LNCaP clone FGC (cell line): ENCODE measurements around the gene RARG.

ENCODE experiments used
- DNase-seq: peaks from one replicate; pipeline ENCODE4 v3.0.0-alpha.2; 2011; ENCODE audit warnings: low read depth
- H3K4me3 ChIP-seq: 2 replicates; pipeline ENCODE4 v1.5.1; 2011; ENCODE audit warnings: mild to moderate bottlenecking, low read depth, low read length, control low read depth
- CTCF ChIP-seq: IDR thresholded peaks from 2 replicates; pipeline ENCODE4 v1.5.1; 2012; ENCODE audit warnings: mild to moderate bottlenecking; ENCODE audit not compliant: control insufficient read depth, insufficient read depth; ENCODE audit errors: extremely low read depth

The RARG gene

GRCh38 chr12:53218551-53219291 is 13.3 kb downstream of the RARG start:
- TF ChIP-seq CTCF: no peak
- no peak overlapping the region for H3K4me3 ChIP-seq
- DNase-seq: no peak

GRCh38 chr12:53217931-53218307 is 14.1 kb downstream of the RARG start:
- DNase-seq: no peak
- TF ChIP-seq CTCF: no peak
- H3K4me3 ChIP-seq: no peak overlapping the region

GRCh38 chr12:53217051-53217930 is 14.7 kb downstream of the RARG start:
- no peak for DNase-seq
- no peak for TF ChIP-seq CTCF
- no peak overlapping the region for H3K4me3 ChIP-seq

GRCh38 chr12:53215497-53215896 is 16.5 kb downstream of the RARG start:
- no peak overlapping the region for H3K4me3 ChIP-seq
- DNase-seq: no peak
- TF ChIP-seq CTCF: no peak

- H3K4me3 ChIP-seq: no peak overlapping the region
- TF ChIP-seq CTCF: no peak
- no peak for DNase-seq
These were observed 17.1 kb downstream of the RARG start for GRCh38 chr12:53214687-53215455.

- no peak for DNase-seq
- TF ChIP-seq CTCF: no peak
- no peak overlapping the region for H3K4me3 ChIP-seq
These were observed 17.8 kb downstream of the RARG start for GRCh38 chr12:53214221-53214620.
